Raji (cell line): ENCODE data around the gene ZNF423.

ENCODE experiments used
- POLR2A ChIP-seq: IDR thresholded peaks from 2 replicates; pipeline ENCODE4 v1.6.1; 2011; ENCODE audit warnings: low read depth, low read length, control low read depth; ENCODE audit not compliant: insufficient read depth

The ZNF423 gene

DNA sequence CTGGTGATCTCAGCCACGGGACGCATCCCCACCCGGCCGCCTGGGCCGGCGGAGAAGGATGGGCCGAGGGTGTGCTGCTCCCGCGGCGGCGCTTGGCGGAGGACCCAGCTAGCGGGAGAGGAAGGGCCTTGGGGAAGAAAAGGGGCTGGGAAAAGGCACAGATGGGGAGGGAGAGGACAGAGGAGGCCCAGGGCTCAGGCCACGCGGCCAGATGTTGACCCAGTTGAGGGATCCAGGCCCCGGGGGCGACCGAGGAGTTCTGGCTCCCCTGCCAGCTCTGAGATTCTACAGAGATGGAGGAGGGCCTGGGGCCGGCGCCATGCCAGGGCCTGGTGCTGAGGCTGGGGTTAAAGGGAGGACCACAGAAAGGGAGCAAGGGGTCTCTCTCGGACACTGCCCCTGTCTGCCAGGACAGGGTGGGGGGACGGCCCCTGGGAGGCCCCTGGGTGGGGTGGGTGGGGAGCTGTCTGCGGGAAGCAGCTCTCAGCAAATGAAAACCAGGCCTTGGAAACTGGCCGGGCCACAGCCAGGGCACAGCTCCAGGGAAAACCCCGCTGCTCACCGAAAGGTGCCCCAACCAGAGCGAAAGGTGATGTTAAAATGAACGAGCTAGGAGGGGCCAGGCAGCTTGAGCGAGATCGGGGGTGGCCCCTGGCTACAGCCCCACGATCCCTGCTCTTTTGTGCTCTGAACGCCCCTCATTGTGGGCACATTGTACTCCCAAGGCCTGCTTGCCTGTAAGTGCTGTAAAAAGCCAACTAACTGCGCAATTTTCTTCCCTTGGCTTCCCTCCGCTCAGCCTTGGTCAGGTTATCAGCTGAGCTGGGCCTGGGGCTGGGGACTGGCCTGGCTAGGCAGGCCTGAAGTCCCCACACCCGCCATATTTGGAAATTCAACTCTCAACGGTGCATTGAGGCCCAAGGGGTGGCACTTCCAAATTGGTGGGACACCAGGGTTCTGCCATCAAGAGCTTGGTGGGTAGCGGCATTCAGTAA lies 191.4 kb downstream of the ZNF423 start:
- no peak for TF ChIP-seq POLR2A

GRCh38 chr16:49663081-49664065 lies 192.5 kb downstream of the ZNF423 start:
- no peak for TF ChIP-seq POLR2A

- no peak for TF ChIP-seq POLR2A
These were observed 193.3 kb downstream of the ZNF423 start for GRCh38 chr16:49662569-49662968.

DNA sequence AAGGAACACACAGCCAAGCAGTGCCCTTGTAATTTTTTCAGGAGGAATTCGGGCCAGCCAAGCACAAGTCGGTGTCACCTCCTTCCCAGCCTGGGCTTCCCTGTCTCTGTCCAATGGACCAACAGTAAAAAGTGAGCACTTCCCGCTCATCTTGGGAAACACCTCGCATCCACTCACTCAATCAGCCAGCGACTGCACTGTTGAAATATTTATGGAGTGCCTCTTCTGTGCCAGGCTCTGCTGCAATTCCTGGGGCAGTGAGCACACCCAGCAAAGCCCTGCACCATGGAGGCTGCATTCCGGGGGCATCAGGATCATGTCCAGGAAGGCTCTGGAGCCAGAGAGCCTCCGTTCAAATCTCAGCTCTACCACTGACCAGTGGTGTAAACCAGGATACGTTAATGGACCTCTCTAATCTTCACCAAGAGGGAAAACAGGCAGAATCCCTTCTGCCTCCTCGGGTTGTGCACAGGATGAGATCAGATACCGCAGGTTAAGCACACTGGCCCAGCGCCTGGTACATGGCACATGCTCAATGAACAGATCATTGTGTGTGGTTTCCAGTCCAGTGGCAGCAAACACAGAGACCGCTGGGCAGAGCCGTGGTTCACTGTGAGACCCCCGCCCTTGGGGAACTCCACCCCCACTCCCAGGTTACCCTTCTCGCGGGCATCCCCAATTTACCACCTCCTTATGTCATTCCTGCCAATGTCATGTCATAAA lies 194.3 kb downstream of the ZNF423 start:
- TF ChIP-seq POLR2A: no peak

- no peak for TF ChIP-seq POLR2A
These were observed 195.3 kb downstream of the ZNF423 start for GRCh38 chr16:49660626-49661025.

DNA sequence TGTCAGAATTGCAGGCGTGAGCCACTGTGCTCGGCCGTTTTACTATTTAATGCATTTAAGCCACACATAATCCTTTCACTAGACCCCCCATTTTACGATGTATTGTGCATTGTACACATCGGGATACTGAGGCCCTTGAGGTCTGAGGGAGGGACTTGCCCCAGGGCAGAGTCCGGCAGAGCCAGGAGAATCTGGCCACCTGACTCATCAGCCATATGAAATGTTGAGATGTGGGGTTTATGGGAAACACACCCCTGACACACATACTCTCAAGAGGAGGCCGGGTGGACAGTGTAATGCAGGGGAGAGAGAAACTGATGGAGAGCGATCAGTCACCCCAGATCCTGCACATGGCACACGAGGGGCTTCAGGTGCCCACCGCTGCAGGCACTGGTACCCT lies 196.6 kb downstream of the ZNF423 start:
- TF ChIP-seq POLR2A: no peak

GRCh38 chr16:49658531-49658930 lies 197.4 kb downstream of the ZNF423 start:
- no peak for TF ChIP-seq POLR2A

DNA sequence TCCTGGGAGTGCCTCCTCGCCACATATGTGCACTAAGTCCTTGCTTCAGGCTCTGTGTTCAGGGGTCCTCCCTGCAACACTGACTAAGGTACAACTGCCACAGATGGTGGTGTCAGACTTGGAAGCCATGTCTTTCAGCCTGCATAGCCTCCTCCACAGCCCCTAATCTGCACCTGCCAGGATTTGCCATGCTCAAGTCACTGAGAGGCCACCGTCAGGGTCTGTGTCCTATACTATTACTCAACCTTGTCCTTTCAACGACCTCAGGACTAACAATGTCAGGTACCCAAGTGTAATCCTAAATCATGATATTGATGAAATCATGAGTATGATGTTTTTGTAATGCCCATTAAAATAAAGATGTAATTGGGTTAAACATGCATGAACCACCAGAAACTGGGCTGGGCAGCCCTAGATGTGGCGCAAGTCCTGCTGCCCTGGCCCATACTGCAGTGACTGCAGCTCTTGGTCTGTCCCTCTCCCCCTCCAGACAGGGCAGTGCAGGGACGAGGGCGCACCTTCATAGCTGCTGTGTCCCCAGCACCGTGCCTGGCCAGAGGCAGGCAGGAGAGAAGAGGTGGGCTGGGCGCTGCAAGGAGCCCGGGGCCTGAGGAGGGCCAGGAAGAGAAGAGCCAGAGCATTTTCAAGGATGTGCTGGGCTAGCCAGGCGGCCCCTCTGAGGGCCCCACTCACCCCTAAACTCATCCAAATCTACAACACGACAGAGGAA lies 198.0 kb downstream of the ZNF423 start:
- TF ChIP-seq POLR2A: no peak

GRCh38 chr16:49654425-49654824 lies 201.5 kb downstream of the ZNF423 start:
- no peak for TF ChIP-seq POLR2A

DNA sequence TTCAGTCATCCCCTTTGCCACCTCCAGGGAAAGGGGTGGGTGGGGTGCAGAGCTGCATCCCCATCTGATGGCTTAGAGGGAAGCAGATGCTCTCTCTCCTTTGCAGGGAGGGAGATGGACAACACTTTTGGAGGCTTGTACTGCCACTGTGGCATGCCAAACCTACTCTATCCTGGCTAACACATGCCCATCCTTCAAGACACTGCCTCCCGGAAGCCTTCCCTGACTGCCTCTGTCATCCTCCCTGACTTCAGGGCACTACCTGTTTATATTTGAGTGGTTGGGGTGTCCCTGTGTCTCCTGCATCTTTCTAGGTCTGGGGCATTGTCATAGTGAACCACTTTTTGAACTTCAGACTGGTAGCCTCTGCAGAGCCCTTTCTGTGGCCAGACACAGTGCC lies 202.3 kb downstream of the ZNF423 start:
- no peak for TF ChIP-seq POLR2A

- no peak for TF ChIP-seq POLR2A
These were observed 202.7 kb downstream of the ZNF423 start for GRCh38 chr16:49653173-49653570.

DNA sequence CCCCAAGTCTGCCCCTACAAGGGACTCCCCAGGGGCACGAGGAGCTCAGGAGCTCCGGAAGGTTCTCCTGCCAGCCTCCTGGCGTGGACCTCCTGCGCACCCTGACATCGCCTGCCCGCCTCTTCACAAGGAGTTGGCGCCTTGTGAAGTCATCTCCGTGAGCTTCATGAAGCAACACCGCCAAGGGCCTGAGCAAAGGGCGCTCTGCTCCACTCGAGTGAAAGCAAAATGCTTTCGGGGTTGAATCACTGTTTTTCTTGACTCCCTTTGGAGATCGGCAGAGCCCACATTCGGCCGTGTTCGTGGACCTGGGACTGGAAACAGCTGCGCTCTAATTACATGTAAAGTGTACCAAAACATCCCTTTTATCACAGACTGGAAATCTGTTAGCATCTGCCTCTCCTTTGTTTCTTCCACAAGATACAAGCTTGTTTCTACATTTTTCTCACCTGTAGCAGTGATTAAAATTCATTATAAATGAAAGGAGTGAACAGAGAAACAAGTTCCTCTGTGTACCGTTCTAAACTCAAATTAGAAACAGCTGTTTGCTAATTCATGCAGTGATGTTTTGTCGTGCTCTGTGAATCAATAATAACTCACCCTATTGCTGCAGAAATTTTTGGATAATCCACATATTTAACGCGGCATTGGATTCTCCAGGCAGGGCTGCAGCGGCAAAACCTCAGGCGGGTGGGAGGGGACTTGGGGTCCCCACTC lies 203.3 kb downstream of the ZNF423 start:
- no peak for TF ChIP-seq POLR2A

DNA sequence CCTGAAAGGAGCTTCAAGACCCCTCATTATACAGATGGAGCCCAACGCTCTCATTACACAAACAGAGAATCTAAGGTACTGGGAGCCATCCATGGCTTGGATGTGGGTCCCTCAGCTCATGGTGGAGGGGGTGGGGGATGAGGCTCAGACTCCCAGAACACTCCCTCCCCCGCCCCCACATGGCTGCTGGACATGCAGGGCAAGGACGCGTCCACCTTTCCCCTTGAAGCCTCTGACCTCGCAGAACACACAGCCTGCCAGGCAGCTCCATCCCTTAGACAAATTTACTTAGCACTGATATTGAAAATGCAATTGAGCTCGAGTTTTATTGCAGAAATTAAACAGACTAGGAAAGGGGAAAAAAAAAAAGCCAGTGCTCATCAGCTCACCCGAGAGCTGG lies 203.9 kb downstream of the ZNF423 start:
- TF ChIP-seq POLR2A: no peak

GRCh38 chr16:49651226-49651625 lies 204.7 kb downstream of the ZNF423 start:
- TF ChIP-seq POLR2A: no peak

- TF ChIP-seq POLR2A: no peak
These were observed 205.3 kb downstream of the ZNF423 start for GRCh38 chr16:49650603-49651002.
